Liver (tissue), 3 donors: ENCODE data around the gene CRISPLD2.

ENCODE experiments used
- ATF3 ChIP-seq: IDR thresholded peaks from 2 replicates; pipeline ENCODE4 v1.6.1; 2016; ENCODE audit warnings: antibody characterized with exemption
- CTCF ChIP-seq: fragments of 150-350 bp; IDR thresholded peaks from 2 replicates; pipeline ENCODE4 v1.5.1; 2017; ENCODE audit warnings: improper control_type of control experiment, low read depth, low read length; ENCODE audit not compliant: missing input control
- GABPA ChIP-seq, 2 donors: IDR thresholded peaks in 1 of 2; conservative IDR thresholded peaks in 1 of 2; 2 replicates each; pipeline ENCODE4 v1.6.1; 2016; ENCODE audit warnings: antibody characterized with exemption in 2 of 2, mild to moderate bottlenecking in 1 of 2, moderate library complexity in 1 of 2
- HNF4A ChIP-seq, 2 donors: conservative IDR thresholded peaks; 2 replicates each; pipeline ENCODE4 v1.6.1; 2016; ENCODE audit warnings: antibody characterized with exemption in 2 of 2, mild to moderate bottlenecking in 2 of 2
- JUND ChIP-seq, 2 donors: IDR thresholded peaks; 2 replicates each; pipeline ENCODE4 v1.6.1; 2016; ENCODE audit warnings: antibody characterized with exemption in 2 of 2
- MAX ChIP-seq: IDR thresholded peaks from 2 replicates; pipeline ENCODE4 v1.6.1; 2016; ENCODE audit warnings: antibody characterized with exemption
- RAD21 ChIP-seq, 2 donors: IDR thresholded peaks; 2 replicates each; pipeline ENCODE4 v1.6.1; 2016; ENCODE audit warnings: antibody characterized with exemption in 2 of 2, mild to moderate bottlenecking in 2 of 2
- REST ChIP-seq: IDR thresholded peaks from 2 replicates; pipeline ENCODE4 v1.6.1; 2016; ENCODE audit warnings: antibody characterized with exemption, mild to moderate bottlenecking
- RXRA ChIP-seq, 2 donors: IDR thresholded peaks; 2 replicates each; pipeline ENCODE4 v1.6.1; 2017 to 2018; ENCODE audit warnings: antibody characterized with exemption in 2 of 2, mild to moderate bottlenecking in 1 of 2
- TAF1 ChIP-seq: conservative IDR thresholded peaks from 2 replicates; pipeline ENCODE4 v1.6.1; 2016; ENCODE audit warnings: antibody characterized with exemption, mild to moderate bottlenecking
- ZBTB33 ChIP-seq: IDR thresholded peaks from 2 replicates; pipeline ENCODE4 v1.6.1; 2016; ENCODE audit warnings: antibody characterized with exemption
- donor health status: healthy.
- donor health status: healthy.

GRCh38 chr16:84879569-84880487, 60.0 kb downstream of the CRISPLD2 start:
- no peak for TF ChIP-seq TAF1
- TF ChIP-seq RAD21 (IDR thresholded peaks at IDR 0.05) = no peak
- no peak for TF ChIP-seq CTCF
- no peak for TF ChIP-seq RXRA (IDR thresholded peaks at IDR 0.05)
- TF ChIP-seq HNF4A (conservative IDR thresholded peaks at IDR 0.05) = no peak
- TF ChIP-seq REST = no peak
- no peak for TF ChIP-seq ZBTB33
- no peak for TF ChIP-seq GABPA (IDR thresholded peaks at IDR 0.05 in 1 of 2, conservative IDR thresholded peaks at IDR 0.05 in 1 of 2)
- TF ChIP-seq JUND (IDR thresholded peaks at IDR 0.05) = no peak
- TF ChIP-seq MAX = no peak
- no peak for TF ChIP-seq ATF3
